ENCODE measurements around the gene OTUB1.

DNA sequence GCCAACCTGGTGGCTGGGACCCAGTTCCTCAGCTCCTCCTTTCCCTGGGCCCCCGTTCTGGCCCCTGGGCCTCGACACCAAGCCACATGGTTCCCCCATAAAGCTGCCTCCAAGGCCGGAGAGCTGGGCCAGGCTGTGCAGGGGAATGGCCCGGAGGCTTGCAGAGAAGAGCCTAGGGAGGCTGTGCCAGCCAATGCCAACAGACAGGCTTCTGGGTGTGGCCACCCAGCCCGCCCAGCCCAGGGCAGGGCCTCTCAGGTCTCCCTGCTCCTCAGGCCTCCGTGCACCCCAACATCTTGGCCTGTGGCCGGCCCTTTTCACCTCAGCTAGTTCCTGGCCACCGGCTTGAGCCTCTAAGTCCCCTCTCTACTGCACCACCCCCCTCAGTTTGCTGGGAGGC, 32.1 kb downstream of the OTUB1 start:
- TF ChIP-seq, protein P1, sequence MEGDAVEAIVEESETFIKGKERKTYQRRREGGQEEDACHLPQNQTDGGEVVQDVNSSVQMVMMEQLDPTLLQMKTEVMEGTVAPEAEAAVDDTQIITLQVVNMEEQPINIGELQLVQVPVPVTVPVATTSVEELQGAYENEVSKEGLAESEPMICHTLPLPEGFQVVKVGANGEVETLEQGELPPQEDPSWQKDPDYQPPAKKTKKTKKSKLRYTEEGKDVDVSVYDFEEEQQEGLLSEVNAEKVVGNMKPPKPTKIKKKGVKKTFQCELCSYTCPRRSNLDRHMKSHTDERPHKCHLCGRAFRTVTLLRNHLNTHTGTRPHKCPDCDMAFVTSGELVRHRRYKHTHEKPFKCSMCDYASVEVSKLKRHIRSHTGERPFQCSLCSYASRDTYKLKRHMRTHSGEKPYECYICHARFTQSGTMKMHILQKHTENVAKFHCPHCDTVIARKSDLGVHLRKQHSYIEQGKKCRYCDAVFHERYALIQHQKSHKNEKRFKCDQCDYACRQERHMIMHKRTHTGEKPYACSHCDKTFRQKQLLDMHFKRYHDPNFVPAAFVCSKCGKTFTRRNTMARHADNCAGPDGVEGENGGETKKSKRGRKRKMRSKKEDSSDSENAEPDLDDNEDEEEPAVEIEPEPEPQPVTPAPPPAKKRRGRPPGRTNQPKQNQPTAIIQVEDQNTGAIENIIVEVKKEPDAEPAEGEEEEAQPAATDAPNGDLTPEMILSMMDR (conservative IDR thresholded peaks at IDR 0.05), result no peak
- TF ChIP-seq EZH2 (IDR thresholded peaks at IDR 0.05; ENCODE audit: low read depth), result no peak
